Measurements from ENCODE around the gene KRAS.

Gene KRAS

DNA sequence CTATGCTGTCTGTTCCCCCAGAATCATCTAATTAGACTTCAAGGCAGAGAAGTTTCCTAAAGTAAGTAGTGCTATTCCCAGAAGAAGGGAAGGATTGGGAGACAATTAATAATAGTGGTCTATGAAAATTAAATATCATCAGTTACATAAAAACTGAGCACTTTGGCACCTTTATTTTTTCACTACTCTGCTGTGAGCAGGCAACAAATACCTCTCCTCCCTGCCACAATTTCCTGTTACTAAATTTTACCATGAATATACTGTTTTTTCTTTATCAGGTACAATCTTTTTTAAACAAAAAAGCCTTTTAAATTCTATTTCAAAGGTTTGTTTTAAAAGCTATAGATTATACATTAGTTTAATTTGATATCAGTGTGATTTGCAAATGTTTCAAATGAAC, 29.4 kb upstream of the KRAS start:
- no peak overlapping the region for H3K4me3 ChIP-seq (ENCODE audit: low read length)
- no peaks in the 10 kb centered on the region for H3K79me2 ChIP-seq (ENCODE audit: low read length)
- peaks cover 19% of the 10 kb centered on the region for H3K4me1 ChIP-seq (ENCODE audit: low read length)
- no peaks in the 10 kb centered on the region for H3K36me3 ChIP-seq (replicated peaks; ENCODE audit: low read depth, low read length)
- no peaks in the 10 kb centered on the region for H3K9me3 ChIP-seq (ENCODE audit: insufficient read depth, low read length)
- no peak overlapping the region for H2AFZ ChIP-seq (ENCODE audit: low read depth, low read length)
- no peak overlapping the region for H3K27ac ChIP-seq (ENCODE audit: low read length)
- no peak overlapping the region for H3K9ac ChIP-seq (ENCODE audit: low read length)
- H3K27me3 ChIP-seq (ENCODE audit: low read depth, low read length): no peaks in the 10 kb centered on the region
- H3K4me2 ChIP-seq (ENCODE audit: low read length): no peak overlapping the region
- TF ChIP-seq EZH2phosphoT487 (IDR thresholded peaks at IDR 0.05; ENCODE audit: low read depth): no peak
- no peak for TF ChIP-seq CTCF (IDR thresholded peaks at IDR 0.05; ENCODE audit: low read depth, low read length)
- no peaks in the 10 kb centered on the region for H4K20me1 ChIP-seq (ENCODE audit: insufficient read depth, low read length)

DNA sequence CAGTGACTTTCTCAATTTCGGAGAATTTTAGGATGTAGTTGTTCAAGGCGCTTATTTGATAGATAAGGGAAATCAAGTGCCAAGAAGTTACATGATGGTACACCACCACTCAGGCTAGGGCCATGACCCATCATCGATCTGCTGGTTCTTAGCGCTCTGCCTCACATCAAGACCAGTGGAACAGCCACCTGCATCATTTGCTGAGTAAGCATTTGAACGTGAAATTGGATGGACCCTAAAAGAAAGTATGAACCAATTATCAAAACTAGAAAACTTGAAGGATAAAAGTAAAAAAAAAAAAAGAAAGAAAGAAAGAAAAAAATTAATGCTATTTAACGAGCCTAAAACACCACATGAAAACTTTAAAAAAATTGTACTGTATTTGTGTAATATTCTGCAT, 27.5 kb upstream of the KRAS start:
- Histone ChIP-seq H3K27ac (ENCODE audit: low read length) (no peak overlapping the region), H3K36me3 (replicated peaks; ENCODE audit: low read depth, low read length) (no peaks in the 10 kb centered on the region), H3K4me2 (ENCODE audit: low read length) (no peak overlapping the region), H2AFZ (ENCODE audit: low read depth, low read length) (no peak overlapping the region), H3K4me3 (ENCODE audit: low read length) (no peak overlapping the region), H3K9me3 (ENCODE audit: insufficient read depth, low read length) (no peaks in the 10 kb centered on the region), H4K20me1 (ENCODE audit: insufficient read depth, low read length) (no peaks in the 10 kb centered on the region), H3K4me1 (ENCODE audit: low read length) (peaks cover 20% of the 10 kb centered on the region), H3K9ac (ENCODE audit: low read length) (no peak overlapping the region), H3K27me3 (ENCODE audit: low read depth, low read length) (no peaks in the 10 kb centered on the region), H3K79me2 (ENCODE audit: low read length) (no peaks in the 10 kb centered on the region)
- TF ChIP-seq EZH2phosphoT487 (IDR thresholded peaks at IDR 0.05; ENCODE audit: low read depth): no peak
- TF ChIP-seq CTCF (IDR thresholded peaks at IDR 0.05; ENCODE audit: low read depth, low read length): no peak

DNA sequence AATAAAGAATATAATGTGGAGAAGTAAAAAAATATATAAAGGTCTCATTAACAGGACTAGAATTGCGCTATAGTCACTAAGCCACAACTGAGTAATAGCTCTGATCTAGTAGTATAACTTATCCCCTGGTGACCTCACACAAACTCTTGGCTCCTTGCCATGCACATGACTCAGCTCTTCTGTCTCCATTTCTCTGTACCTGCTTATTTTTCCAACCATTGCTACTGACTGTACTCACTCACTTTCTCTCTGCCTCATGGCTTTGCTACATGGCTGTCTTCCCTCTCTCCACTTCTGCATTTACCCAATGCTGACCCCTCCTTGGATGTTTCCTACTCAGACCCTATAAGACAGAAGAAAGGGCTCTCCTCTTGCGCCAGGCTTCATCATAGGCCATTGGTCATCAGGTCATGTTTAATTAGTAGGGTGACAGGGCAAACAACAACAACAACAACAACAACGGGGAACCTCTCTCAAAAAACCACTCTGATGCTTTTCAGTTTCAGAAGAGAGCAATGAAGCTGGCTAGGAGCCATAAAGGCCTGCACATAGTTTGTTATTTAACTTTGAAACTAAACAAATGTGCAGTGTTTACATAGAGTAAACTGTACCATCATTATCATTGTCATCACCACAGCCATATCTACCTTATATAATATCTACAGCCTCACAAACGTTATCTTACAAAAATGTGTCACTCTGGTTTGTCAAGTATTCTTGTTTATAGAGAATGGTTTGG, 25.6 kb upstream of the KRAS start:
- no peak overlapping the region for H3K4me2 ChIP-seq (ENCODE audit: low read length)
- no peaks in the 10 kb centered on the region for H4K20me1 ChIP-seq (ENCODE audit: insufficient read depth, low read length)
- no peaks in the 10 kb centered on the region for H3K36me3 ChIP-seq (replicated peaks; ENCODE audit: low read depth, low read length)
- no peak overlapping the region for H3K27ac ChIP-seq (ENCODE audit: low read length)
- H3K27me3 ChIP-seq (ENCODE audit: low read depth, low read length): no peaks in the 10 kb centered on the region
- H3K4me3 ChIP-seq (ENCODE audit: low read length): no peak overlapping the region
- H3K4me1 ChIP-seq (ENCODE audit: low read length): peaks cover 19% of the 10 kb centered on the region
- H3K79me2 ChIP-seq (ENCODE audit: low read length): no peaks in the 10 kb centered on the region
- TF ChIP-seq CTCF (IDR thresholded peaks at IDR 0.05; ENCODE audit: low read depth, low read length): no peak
- TF ChIP-seq EZH2phosphoT487 (IDR thresholded peaks at IDR 0.05; ENCODE audit: low read depth): no peak
- no peak overlapping the region for H3K9ac ChIP-seq (ENCODE audit: low read length)
- no peaks in the 10 kb centered on the region for H3K9me3 ChIP-seq (ENCODE audit: insufficient read depth, low read length)
- no peak overlapping the region for H2AFZ ChIP-seq (ENCODE audit: low read depth, low read length)

- Histone ChIP-seq H3K9ac (ENCODE audit: low read length) (no peak overlapping the region), H3K4me3 (ENCODE audit: low read length) (no peak overlapping the region), H3K27me3 (ENCODE audit: low read depth, low read length) (no peaks in the 10 kb centered on the region), H3K27ac (ENCODE audit: low read length) (no peak overlapping the region), H3K36me3 (replicated peaks; ENCODE audit: low read depth, low read length) (no peaks in the 10 kb centered on the region), H3K4me2 (ENCODE audit: low read length) (no peak overlapping the region), H3K9me3 (ENCODE audit: insufficient read depth, low read length) (no peaks in the 10 kb centered on the region), H3K4me1 (ENCODE audit: low read length) (peaks cover 38% of the 10 kb centered on the region), H3K79me2 (ENCODE audit: low read length) (no peaks in the 10 kb centered on the region), H4K20me1 (ENCODE audit: insufficient read depth, low read length) (no peaks in the 10 kb centered on the region), H2AFZ (ENCODE audit: low read depth, low read length) (no peak overlapping the region)
- no peak for TF ChIP-seq CTCF (IDR thresholded peaks at IDR 0.05; ENCODE audit: low read depth, low read length)
Measured at GRCh38 chr12:25271486-25272098, 20.9 kb upstream of the KRAS start.
